Kidney epithelial cell (primary cell): ENCODE data around the gene IGLL1. TPM values are rescaled to one million over a fixed set of nuclear protein-coding genes. Genes with fewer than 3 reads are reported as not detected.
A peak's percentile ranks its signal among the peaks of the same experiment; 100 is the strongest.
"Not testable (repeated sequence)": the region's sequence is repeated elsewhere in the genome, so short reads cannot be mapped to it uniquely, and the experiment has no call there.

Experiments
- DNase-seq: peaks from one replicate; pipeline ENCODE4 v3.0.0-alpha.2; 2010; ENCODE audit warnings: low read depth
- H3K27me3 ChIP-seq: 2 replicates; pipeline ENCODE4 v1.6.0; 2011; ENCODE audit warnings: low read length; ENCODE audit not compliant: control insufficient read depth, insufficient read depth
- H3K36me3 ChIP-seq: 2 replicates; pipeline ENCODE4 v1.5.1; 2011; ENCODE audit warnings: low read length; ENCODE audit not compliant: control insufficient read depth, insufficient read depth
- H3K4me3 ChIP-seq: 2 replicates; pipeline ENCODE4 v1.5.1; 2011; ENCODE audit warnings: low read depth, mild to moderate bottlenecking, control low read depth, low read length
- total RNA-seq: library from RNA; depleted of rRNA; stranded (reverse); fragments of >200 nt; gene quantifications from 2 replicates; pipeline ENCODE4 v1.2.3, GENCODE V29; 2015
- TF ChIP-seq, protein P1 (sequence below): IDR thresholded peaks from 2 replicates; pipeline ENCODE4 v1.5.1; 2011; ENCODE audit warnings: mild to moderate bottlenecking, moderate library complexity, low read length, control low read depth, inconsistent platforms; ENCODE audit not compliant: insufficient read depth, poor library complexity, severe bottlenecking

Gene IGLL1
- total RNA-seq, 1 donor from 2014 or later = not detected

DNA sequence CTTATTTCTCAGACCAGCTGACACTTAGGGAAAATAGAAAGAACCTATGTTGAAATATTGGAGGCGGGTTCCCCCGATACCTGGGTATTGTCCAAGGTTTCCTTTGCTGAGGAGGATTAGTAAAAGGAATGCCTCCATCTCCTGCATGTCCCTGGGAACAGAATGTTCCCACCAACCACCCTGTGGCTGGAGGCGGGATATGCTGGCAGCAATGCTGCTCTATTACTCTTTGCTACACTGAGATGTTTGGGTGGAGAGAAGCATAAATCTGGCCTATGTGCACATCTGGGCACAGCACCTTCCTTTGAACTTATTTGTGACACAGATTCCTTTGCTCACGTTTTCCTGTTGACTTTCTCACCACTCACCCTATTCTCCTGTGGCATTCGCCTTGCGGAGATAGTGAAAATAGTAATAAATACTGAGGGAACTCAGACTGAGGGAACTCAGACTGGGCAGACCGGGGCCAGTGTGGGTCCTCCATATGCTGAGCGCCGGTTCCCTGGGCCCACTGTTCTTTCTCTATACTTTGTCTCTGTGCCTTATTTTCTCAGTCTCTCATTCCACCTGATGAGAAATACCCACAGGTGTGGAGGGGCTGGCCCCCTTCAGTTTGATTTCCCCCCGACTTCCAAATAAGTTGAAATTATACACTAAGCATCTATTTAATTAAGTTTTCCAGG, 32.1 kb downstream of the IGLL1 start:
- Histone ChIP-seq H3K36me3 (no peaks in the 10 kb centered on the region), H3K4me3 (no peak overlapping the region), H3K27me3 (no peaks in the 10 kb centered on the region)
- TF ChIP-seq, protein P1, sequence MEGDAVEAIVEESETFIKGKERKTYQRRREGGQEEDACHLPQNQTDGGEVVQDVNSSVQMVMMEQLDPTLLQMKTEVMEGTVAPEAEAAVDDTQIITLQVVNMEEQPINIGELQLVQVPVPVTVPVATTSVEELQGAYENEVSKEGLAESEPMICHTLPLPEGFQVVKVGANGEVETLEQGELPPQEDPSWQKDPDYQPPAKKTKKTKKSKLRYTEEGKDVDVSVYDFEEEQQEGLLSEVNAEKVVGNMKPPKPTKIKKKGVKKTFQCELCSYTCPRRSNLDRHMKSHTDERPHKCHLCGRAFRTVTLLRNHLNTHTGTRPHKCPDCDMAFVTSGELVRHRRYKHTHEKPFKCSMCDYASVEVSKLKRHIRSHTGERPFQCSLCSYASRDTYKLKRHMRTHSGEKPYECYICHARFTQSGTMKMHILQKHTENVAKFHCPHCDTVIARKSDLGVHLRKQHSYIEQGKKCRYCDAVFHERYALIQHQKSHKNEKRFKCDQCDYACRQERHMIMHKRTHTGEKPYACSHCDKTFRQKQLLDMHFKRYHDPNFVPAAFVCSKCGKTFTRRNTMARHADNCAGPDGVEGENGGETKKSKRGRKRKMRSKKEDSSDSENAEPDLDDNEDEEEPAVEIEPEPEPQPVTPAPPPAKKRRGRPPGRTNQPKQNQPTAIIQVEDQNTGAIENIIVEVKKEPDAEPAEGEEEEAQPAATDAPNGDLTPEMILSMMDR = no peak
- no peak for DNase-seq

DNA sequence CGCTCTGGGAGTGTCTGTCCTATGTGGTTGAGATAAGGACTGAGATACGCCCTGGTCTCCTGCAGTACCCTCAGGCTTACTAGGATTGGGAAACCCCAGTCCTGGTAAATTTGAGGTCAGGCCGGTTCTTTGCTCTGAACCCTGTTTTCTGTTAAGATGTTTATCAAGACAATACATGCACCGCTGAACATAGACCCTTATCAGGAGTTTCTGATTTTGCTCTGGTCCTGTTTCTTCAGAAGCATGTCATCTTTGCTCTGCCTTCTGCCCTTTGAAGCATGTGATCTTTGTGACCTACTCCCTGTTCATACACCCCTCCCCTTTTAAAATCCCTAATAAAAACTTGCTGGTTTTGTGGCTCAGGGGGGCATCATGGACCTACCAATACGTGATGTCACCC, 32.7 kb downstream of the IGLL1 start:
- not testable (repeated sequence) for H3K27me3 ChIP-seq, DNase-seq, H3K36me3 ChIP-seq, H3K4me3 ChIP-seq

DNA sequence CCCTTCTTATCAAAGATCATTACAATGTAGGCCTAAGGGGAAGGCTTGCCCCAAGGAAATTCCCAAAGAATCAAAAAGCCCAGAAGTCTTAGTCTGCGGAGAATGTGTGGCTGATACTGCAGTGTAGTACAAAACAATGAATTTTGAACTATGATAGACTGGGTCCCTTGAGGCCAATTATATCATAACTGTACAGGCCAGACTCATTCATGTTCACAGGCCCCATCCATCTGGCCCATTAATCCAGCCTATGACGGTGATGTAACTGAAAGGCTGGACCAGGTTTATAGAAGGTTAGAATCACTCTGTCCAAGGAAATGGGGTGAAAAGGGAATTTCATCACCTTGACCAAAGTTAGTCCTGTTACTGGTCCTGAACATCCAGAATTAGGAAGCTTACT, 35.2 kb downstream of the IGLL1 start:
- H3K27me3 ChIP-seq = no peaks in the 10 kb centered on the region
- no peak overlapping the region for H3K4me3 ChIP-seq
- H3K36me3 ChIP-seq = no peaks in the 10 kb centered on the region
- TF ChIP-seq, protein P1 = no peak
- no peak for DNase-seq

DNA sequence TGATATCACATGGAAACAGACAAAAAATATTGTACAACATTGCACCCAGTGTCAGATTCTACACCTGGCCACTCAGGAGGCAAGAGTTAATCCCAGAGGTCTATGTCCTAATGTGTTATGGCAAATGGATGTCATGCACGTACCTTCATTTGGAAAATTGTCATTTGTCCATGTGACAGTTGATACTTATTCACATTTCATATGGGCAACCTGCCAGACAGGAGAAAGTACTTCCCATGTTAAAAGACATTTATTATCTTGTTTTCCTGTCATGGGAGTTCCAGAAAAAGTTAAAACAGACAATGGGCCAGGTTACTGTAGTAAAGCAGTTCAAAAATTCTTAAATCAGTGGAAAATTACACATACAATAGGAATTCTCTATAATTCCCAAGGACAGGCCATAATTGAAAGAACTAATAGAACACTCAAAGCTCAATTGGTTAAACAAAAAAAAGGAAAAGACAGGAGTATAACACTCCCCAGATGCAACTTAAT, 36.5 kb downstream of the IGLL1 start:
- not testable (repeated sequence) for H3K27me3 ChIP-seq, H3K4me3 ChIP-seq, DNase-seq, H3K36me3 ChIP-seq

DNA sequence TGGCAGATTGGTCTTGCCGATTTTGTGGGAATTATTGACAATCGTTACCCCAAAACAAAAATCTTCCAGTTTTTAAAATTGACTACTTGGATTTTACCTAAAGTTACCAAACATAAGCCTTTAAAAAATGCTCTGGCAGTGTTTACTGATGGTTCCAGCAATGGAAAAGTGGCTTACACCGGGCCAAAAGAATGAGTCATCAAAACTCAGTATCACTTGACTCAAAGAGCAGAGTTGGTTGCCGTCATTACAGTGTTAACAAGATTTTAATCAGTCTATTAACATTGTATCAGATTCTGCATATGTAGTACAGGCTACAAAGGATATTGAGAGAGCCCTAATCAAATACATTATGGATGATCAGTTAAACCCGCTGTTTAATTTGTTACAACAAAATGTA, 37.2 kb downstream of the IGLL1 start:
- TF ChIP-seq, protein P1 = no peak
- DNase-seq = no peak
- H3K36me3 ChIP-seq = no peaks in the 10 kb centered on the region
- no peak overlapping the region for H3K4me3 ChIP-seq
- no peaks in the 10 kb centered on the region for H3K27me3 ChIP-seq

DNA sequence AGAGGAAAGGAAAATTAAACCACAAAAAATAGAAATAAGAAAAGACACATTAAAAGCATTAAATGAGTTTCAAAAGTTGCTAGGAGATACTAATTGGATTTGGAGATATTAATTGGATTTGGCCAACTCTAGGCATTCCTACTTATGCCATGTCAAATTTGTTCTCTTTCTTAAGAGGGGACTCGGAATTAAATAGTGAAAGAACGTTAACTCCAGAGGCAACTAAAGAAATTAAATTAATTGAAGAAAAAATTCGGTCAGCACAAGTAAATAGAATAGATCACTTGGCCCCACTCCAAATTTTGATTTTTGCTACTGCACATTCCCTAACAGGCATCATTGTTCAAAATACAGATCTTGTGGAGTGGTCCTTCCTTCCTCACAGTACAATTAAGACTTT, 37.7 kb downstream of the IGLL1 start:
- not testable (repeated sequence) for H3K36me3 ChIP-seq, H3K4me3 ChIP-seq, H3K27me3 ChIP-seq, DNase-seq

DNA sequence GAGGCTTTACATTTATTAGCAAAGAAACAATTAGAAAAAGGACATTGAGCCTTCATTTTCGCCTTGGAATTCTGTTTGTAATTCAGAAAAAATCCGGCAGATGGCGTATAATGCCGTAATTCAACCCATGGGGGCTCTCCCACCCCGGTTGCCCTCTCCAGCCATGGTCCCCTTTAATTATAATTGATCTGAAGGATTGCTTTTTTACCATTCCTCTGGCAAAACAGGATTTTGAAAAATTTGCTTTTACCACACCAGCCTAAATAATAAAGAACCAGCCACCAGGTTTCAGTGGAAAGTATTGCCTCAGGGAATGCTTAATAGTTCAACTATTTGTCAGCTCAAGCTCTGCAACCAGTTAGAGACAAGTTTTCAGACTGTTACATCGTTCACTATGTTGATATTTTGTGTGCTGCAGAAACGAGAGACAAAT, 38.2 kb downstream of the IGLL1 start:
- not testable (repeated sequence) for H3K27me3 ChIP-seq, DNase-seq, H3K36me3 ChIP-seq, H3K4me3 ChIP-seq
- TF ChIP-seq, protein P1 = peak; percentile 43

DNA sequence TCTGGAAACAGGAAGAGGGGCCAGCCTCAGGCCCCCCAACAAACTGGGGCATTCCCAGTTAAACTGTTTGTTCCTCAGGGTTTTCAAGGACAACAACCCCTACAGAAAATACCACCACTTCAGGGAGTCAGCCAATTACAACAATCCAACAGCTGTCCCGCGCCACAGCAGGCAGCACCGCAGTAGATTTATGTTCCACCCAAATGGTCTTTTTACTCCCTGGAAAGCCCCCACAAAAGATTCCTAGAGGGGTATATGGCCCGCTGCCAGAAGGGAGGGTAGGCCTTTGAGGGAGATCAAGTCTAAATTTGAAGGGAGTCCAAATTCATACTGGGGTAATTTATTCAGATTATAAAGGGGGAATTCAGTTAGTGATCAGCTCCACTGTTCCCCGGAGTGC, 39.3 kb downstream of the IGLL1 start:
- H3K36me3 ChIP-seq, H3K4me3 ChIP-seq, DNase-seq, H3K27me3 ChIP-seq: not testable (repeated sequence)

DNA sequence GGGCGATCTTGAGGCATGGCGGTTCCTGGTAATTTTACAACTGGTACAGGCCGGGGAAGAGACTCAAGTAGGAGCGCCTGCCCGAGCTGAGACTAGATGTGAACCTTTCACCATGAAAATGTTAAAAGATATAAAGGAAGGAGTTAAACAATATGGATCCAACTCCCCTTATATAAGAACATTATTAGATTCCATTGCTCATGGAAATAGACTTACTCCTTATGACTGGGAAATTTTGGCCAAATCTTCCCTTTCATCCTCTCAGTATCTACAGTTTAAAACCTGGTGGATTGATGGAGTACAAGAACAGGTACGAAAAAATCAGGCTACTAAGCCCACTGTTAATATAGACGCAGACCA, 40.3 kb downstream of the IGLL1 start:
- not testable (repeated sequence) for DNase-seq, H3K27me3 ChIP-seq, H3K36me3 ChIP-seq, H3K4me3 ChIP-seq
